Right ventricle myocardium superior (tissue), 1 donor: ENCODE results near the gene TMEM132E. TPM values are rescaled to one million over a fixed set of nuclear protein-coding genes. Genes with fewer than 3 reads are reported as not detected.
A peak's percentile ranks its signal among the peaks of the same experiment; 100 is the strongest.

Experiments
- ATAC-seq: fragments of 200-7000 bp; cut with Tn5 transposase; one replicate; pipeline ENCODE4 v1.9.1; 2020; ENCODE audit warnings: mild to moderate bottlenecking; ENCODE audit not compliant: poor library complexity
- DNase-seq: peaks from one replicate; pipeline ENCODE4 v3.0.0-alpha.2; 2020
- intact Hi-C: fragments of 100-400 bp; cut with DNase I; formaldehyde crosslinking; loops from one replicate; pipeline ENCODE4 v1.11.2; 2022
- total RNA-seq: library from RNA; stranded (reverse); fragmentation: NEBNext Ultra II Directional; extraction: Animal tissue kit (Norgen Biotek cat#: 25700); gene quantifications from one replicate; pipeline ENCODE4 v1.2.1, GENCODE V29; 2021
- donor health status: DM: no; HTN: yes; CAD: no; lungs with severe emphysema.

TMEM132E gene
- total RNA-seq, 1 donor from 2014 or later = not detected

DNA sequence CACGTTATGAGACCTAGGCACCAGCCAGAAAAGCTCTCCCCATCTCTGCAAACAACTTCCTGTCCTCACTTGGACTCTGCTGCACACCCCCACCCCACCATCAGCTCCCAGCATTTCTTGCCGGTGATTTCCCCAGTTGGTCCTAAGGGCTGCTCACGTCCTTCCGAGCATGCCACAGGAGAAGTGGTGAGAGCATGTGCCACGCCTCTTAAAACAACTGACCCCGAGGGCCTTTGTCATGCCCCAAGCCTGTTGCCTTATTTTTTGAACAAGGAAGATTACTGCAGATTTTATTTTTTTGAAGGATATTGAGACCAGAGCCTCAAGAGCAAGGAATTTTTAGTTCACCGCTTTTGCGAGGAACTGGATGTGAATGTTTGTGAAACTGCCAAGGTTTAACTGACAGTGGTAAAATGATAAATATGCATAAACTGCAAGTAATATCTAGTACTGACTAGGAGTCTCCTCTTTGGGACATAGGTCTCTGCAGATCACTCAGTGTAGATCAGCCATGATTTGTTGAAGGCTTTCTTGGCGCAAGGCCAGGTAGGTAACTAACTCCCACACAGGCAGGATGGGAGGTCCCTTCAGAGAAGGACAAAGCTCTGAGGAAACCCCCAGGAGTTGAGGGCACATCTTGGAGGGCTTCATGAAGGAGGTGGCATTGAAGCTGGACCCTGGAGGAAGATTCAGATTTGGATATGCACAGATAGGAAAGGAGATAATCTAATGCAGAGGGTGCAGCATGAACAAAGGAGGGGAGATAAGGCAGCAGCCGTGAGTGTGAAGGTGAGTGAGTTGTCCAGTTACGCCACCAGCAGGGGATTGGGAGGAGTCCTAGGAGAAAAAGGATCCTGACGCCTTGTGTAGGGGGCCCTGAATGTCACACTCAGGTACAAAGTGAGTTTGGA is 44.7 kb downstream of the TMEM132E start:
- intact Hi-C loops = no loop called here
- ATAC-seq = no peak
- no peak for DNase-seq

GRCh38 chr17:34624767-34625383 is 45.5 kb downstream of the TMEM132E start:
- DNase-seq (no peak), ATAC-seq (no peak)
- intact Hi-C loops = no loop called here

DNA sequence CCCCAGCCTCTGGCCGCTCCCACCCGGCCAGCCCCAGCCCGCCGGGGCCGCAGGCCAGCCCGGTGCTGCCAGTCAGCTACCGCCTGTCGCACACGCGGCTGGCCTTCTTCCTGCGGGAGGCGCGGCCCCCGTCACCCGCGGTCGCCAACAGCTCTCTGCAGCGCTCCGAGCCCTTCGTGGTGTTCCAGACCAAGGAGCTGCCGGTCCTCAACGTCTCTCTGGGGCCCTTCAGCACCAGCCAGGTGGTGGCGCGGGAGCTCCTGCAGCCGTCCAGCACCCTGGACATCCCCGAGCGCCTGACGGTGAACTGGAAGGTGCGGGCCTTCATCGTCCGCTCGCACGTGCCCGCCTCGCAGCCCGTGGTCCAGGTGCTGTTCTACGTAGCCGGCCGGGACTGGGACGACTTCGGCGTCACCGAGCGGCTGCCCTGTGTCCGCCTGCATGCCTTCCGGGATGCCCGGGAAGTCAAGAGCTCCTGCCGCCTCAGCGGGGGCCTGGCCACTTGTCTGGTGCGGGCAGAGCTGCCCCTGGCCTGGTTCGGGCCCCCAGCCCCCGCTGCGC is 46.8 kb downstream of the TMEM132E start:
- peak; percentile 31 for ATAC-seq
- DNase-seq = no peak
- intact Hi-C loops = no loop called here

GRCh38 chr17:34628879-34629278 is 49.5 kb downstream of the TMEM132E start:
- intact Hi-C loops = no loop called here
- no peak for ATAC-seq
- no peak for DNase-seq

- DNase-seq (no peak), ATAC-seq (no peak)
- intact Hi-C loops = loop anchor here (5.0 to 10.0 kb wide), 2 partner anchors 49 to 211 kb away; no protein-coding TSS in a partner anchor
These were observed 54.0 kb downstream of the TMEM132E start for GRCh38 chr17:34633351-34633750.

DNA sequence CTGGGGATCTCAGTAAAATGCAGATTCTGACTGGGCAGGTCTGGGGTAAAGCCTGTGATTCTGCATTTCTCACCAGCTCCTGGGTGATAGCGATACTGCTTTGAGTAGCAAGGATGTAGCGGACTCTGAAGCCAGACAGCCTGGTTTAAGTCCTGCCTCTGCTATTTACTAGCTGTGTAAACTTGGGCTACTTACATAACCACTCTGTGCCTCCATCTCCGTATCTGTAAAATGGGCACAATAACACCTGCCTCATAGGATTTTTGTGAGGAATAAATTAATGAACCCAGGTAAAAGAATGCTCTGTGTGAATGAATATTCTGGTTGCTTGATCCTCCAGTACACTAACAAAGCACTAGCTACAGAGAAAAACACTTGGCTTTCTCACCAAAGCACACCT is 54.4 kb downstream of the TMEM132E start:
- ATAC-seq = no peak
- intact Hi-C loops = loop anchor here (5.0 to 10.0 kb wide), 2 partner anchors 49 to 211 kb away; no protein-coding TSS in a partner anchor

GRCh38 chr17:34634551-34635160 is 55.3 kb downstream of the TMEM132E start:
- intact Hi-C loops = loop anchor here (5.0 to 10.0 kb wide), 3 partner anchors 50 to 212 kb away; no protein-coding TSS in a partner anchor
- DNase-seq (no peak), ATAC-seq (no peak)

More for the DNA sequence above, 54.4 kb downstream of the TMEM132E start:
- DNase-seq = no peak

DNA sequence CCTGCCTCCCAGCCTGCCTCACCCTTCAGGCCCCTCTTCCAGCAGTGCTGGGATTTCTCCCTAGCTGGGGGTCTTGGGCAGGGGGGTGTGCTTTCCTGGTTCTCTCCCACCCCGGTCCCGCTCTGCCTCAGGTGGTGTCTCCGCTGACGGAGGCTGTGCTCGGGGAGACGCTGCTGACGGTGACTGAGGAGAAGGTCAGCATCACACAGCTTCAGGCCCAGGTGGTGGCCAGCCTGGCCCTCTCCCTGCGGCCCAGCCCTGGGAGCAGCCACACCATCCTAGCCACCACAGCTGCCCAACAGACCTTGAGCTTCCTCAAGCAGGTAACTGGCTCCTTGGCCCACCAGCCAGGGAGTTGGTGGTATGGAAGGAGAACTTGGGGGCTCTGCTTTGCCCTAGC is 56.5 kb downstream of the TMEM132E start:
- DNase-seq (no peak), ATAC-seq (no peak)
- intact Hi-C loops = loop anchor here (5.0 to 10.0 kb wide), 2 partner anchors 51 to 94 kb away; no protein-coding TSS in a partner anchor

DNA sequence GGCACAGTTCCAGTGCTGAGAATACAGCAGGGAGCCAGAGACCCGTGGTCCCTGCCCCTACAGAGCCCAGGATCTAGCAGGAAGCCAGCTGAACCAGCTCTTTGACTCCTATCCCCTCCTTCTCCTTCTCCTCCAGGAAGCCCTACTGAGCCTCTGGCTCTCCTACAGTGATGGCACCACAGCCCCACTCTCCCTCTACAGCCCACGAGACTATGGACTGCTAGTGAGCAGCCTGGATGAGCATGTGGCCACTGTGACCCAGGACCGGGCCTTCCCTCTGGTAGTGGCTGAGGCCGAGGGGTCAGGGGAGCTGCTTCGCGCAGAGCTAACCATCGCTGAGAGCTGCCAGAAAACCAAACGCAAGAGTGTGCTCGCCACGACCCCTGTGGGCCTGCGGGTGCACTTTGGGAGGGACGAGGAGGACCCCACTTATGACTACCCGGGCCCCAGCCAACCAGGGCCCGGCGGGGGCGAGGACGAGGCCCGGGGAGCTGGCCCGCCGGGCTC is 57.7 kb downstream of the TMEM132E start:
- intact Hi-C loops = loop anchor here (5.0 to 10.0 kb wide), 2 partner anchors 52 to 95 kb away; no protein-coding TSS in a partner anchor
- ATAC-seq (no peak), DNase-seq (no peak)

DNA sequence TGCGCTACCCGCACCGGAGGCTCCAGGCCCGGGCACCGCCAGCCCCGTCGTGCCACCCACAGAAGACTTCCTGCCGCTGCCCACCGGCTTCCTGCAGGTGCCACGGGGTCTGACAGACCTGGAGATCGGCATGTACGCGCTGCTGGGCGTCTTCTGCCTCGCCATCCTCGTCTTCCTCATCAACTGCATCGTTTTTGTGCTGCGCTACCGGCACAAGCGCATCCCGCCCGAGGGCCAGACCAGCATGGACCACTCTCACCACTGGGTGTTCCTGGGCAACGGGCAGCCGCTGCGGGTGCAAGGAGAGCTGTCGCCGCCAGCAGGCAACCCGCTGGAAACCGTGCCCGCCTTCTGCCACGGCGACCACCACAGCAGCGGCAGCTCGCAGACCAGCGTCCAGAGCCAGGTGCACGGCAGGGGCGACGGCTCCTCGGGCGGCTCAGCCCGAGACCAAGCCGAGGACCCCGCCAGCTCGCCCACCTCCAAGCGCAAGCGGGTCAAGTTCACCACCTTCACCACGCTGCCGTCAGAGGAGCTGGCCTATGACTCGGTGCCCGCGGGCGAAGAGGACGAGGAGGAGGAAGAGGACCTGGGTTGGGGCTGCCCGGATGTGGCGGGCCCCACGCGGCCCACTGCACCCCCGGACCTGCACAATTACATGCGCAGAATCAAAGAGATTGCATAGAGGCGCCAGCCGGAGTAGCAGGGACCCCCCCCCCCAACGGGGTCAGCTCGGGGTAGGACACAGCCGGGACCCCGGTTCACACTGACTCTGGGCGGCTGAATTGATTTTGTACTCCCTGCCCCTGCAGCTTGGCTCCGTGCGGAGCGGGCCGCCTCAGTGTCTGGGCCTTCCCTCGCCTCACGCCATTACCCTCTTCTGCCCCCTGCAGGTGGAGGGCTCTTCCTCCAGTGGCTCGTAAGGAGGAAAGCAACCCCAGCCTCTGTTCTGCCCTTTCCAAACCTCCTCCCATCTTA is 58.5 kb downstream of the TMEM132E start:
- intact Hi-C loops = loop anchor here (5.0 to 10.0 kb wide), 2 partner anchors 53 to 96 kb away; no protein-coding TSS in a partner anchor
- DNase-seq = peak; percentile 84
- ATAC-seq = peak; percentile 97

DNA sequence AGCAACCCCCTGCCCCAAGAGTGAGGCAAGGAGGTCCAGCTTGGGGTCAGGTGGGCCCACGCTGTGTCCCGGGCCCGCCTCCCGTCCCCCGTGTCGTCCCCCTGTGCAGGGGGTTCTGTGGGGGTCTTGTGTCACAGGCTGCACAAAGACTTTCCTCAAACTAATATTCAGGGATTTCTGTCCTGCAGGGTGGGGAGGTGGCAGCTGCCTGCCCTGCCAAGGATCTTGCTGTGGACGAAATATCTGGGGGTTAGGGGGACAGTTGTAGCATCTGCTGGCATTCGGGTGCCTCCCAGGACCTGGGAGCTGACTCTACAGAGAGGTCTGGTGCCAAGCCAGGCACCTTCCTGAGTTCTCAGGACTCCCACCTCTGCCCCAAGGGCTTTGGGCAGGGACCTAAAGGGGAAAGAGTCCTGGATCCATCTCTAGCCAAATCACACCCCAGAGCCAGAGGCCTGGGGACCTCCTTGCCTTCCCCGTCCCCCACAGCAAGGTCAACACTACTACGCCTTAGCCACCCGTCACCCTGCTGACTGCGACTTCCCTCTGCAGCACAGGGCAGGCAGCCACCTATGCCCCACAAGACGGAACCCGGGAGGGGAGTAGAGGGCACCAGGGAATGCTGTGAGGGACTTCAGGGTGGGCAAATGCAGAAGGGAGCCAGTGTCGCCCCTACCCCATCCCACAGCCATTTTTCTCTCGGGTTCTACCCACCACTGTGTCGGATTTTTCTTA is 59.3 kb downstream of the TMEM132E start:
- DNase-seq (no peak), ATAC-seq (no peak)
- intact Hi-C loops = loop anchor here (5.0 to 10.0 kb wide), 2 partner anchors 54 to 96 kb away; no protein-coding TSS in a partner anchor

DNA sequence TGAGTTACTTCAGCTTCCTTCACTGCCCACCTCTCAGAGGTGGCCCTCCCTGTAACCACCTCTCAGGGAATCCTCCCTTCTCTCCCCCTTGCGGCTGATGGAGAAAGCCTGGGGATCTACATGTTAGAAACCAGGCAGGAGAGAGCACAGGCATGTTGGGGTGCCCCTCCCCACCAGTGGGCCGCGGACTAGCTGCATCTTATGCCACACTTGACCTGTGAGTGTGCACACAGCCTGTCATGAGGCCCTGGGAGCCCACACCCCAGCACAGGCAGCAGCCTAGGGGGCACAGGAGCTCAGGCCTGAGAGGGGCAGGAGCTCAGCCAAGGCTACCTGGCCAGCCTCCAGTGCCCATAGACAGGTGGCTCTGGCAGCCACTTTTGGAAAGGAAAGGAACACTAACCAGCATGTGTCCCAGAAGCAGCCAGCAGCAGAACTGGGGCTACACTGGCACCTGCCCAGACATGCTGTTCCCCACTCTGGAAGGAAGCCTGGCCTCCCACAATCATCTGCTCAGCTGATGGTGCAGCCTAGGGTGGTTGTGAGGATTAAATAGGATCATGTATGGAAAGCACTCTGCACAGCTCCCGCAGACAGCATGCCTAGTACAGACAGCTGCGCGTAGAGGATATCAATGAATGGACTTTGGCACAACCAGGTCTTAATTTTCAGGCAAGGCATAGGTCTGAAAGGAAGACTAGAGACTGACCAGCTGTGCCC is 60.5 kb downstream of the TMEM132E start:
- DNase-seq (no peak), ATAC-seq (no peak)
- intact Hi-C loops = loop anchor here (5.0 to 10.0 kb wide), 2 partner anchors 55 to 98 kb away; no protein-coding TSS in a partner anchor

DNA sequence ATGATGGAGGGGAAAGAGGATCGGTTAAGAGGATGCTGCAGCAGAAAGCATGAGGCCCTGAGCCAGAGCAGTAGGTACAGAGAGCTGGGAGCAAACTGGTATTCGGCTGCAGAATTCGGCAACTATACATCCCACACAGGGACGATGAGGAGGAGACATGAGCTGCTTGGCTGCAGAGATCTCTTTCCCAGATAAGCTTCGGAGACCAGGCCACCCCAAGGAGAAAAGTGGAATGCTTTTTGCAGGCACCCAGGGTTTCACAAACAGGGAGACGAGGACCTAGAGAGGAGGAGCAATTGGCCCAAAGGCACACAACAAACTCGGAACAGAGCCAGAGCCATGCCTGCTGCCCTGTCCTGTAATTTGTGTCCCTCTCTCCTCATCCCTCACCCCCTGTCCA is 62.0 kb downstream of the TMEM132E start:
- intact Hi-C loops = no loop called here
- ATAC-seq (no peak), DNase-seq (no peak)

- no peak for DNase-seq
- intact Hi-C loops = no loop called here
- no peak for ATAC-seq
These were observed 65.7 kb downstream of the TMEM132E start for GRCh38 chr17:34644941-34645550.

GRCh38 chr17:34645594-34645993 is 66.2 kb downstream of the TMEM132E start:
- intact Hi-C loops = no loop called here
- DNase-seq = no peak
- no peak for ATAC-seq

DNA sequence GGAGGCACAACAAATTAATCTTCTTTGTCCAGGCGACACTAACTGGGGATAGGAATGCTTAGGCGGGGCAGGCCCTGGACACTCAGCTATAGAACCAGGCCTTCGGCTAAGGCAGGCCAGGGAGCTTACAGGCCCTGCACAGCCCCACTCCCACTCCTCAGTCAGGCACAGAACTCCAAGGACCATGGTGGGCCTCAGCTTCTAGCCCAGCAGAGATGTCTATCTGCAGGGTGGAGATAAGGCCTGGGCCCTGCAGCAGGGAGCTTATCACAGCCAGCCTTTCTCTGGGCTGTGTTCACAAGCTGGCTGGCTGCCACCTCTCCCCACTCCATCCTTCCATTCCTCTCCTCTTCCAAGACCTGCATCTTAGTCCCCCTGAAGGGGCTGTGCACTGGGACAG is 68.1 kb downstream of the TMEM132E start:
- DNase-seq = no peak
- no peak for ATAC-seq
- intact Hi-C loops = no loop called here
